Muscle layer of duodenum (tissue), 2 donors: ENCODE measurements around the gene NHSL2.

Experiments used
- H3K27ac ChIP-seq: one replicate; pipeline ENCODE4 v1.7.0; 2013; ENCODE audit warnings: mild to moderate bottlenecking, low read length
- H3K27me3 ChIP-seq: one replicate; pipeline ENCODE4 v1.7.0; 2013; ENCODE audit warnings: low read depth, mild to moderate bottlenecking, control low read depth, low read length
- H3K36me3 ChIP-seq, 2 donors: one replicate each; pipeline ENCODE4 v1.7.0; 2013; ENCODE audit warnings: low read length in 2 of 2, control low read depth in 1 of 2, mild to moderate bottlenecking in 1 of 2; ENCODE audit not compliant: insufficient read depth in 2 of 2, control insufficient read depth in 1 of 2
- H3K4me1 ChIP-seq, 2 donors: one replicate each; pipeline ENCODE4 v1.7.0; 2013; ENCODE audit warnings: low read length in 2 of 2, mild to moderate bottlenecking in 2 of 2, control low read depth in 1 of 2, moderate library complexity in 1 of 2; ENCODE audit not compliant: insufficient read depth in 2 of 2, control insufficient read depth in 1 of 2
- H3K4me3 ChIP-seq, 2 donors: one replicate each; pipeline ENCODE4 v1.7.0; 2013; ENCODE audit warnings: low read length in 2 of 2, low read depth in 1 of 2, mild to moderate bottlenecking in 1 of 2
- H3K9me3 ChIP-seq, 2 donors: one replicate each; pipeline ENCODE4 v1.7.0; 2013; ENCODE audit warnings: low read length in 2 of 2, control low read depth in 1 of 2, mild to moderate bottlenecking in 1 of 2; ENCODE audit not compliant: control insufficient read depth in 1 of 2
- donor health status: healthy.

NHSL2 gene

GRCh38 chrX:72114807-72115206, 204.2 kb downstream of the NHSL2 start:
- Histone ChIP-seq H3K9me3 (no peaks in the 10 kb centered on the region), H3K27ac (no peak overlapping the region), H3K27me3 (no peaks in the 10 kb centered on the region), H3K4me1 (peaks cover 0 to 10% of the 10 kb centered on the region in 2 donors), H3K4me3 (no peak overlapping the region), H3K36me3 (no peaks in the 10 kb centered on the region)

DNA sequence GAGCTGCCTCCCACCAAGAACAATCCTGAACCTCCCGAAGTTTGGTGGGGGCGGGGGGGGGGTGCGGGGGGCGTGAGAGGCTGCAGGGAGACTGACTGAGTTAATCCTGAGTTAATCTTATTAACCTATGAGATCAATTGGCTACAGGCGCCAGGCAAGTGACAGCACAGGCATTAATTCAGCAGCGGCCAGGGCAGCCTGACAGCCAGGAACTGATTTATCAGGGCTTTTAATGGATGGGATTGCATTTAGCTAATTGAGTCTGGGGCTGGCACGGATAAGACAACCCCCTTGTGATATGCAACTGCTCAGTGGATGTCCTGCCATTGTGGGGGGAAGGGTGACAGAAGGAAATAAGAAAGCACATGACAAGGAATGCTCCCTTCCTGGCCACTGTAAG, 204.7 kb downstream of the NHSL2 start:
- no peak overlapping the region for H3K4me3 ChIP-seq
- peaks cover 0 to 10% of the 10 kb centered on the region in 2 donors for H3K4me1 ChIP-seq
- H3K36me3 ChIP-seq, result no peaks in the 10 kb centered on the region
- H3K9me3 ChIP-seq, result no peaks in the 10 kb centered on the region
- no peak overlapping the region for H3K27ac ChIP-seq
- H3K27me3 ChIP-seq, result no peaks in the 10 kb centered on the region

DNA sequence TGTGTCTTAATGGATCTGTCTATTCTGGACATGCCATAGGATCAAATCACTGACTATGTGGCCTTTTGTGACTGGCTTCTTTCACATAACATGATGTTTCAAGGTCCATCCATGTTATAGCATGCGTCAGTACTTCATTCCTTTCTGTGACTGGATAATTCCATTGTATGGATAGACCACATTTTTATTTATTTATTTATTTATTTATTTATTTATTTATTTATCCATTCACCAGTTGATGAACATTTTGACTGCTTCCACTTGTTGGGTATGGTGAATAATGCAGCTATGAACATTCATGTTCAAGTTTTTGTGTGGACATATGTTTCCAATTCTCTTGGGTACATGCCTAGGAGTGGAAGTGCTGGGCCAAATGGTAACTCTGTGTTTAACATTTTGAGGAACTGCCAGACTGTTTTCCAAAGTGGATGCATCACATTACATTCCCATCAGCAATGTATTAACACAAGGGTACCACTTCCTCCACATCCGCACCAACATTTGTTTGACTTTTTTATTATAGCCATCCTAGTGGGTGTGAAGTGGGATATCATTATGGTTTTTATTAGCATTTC, 207.1 kb downstream of the NHSL2 start:
- Histone ChIP-seq H3K9me3 (no peaks in the 10 kb centered on the region), H3K36me3 (no peaks in the 10 kb centered on the region), H3K27me3 (no peaks in the 10 kb centered on the region), H3K27ac (no peak overlapping the region), H3K4me3 (no peak overlapping the region), H3K4me1 (peaks cover 0 to 20% of the 10 kb centered on the region in 2 donors)

DNA sequence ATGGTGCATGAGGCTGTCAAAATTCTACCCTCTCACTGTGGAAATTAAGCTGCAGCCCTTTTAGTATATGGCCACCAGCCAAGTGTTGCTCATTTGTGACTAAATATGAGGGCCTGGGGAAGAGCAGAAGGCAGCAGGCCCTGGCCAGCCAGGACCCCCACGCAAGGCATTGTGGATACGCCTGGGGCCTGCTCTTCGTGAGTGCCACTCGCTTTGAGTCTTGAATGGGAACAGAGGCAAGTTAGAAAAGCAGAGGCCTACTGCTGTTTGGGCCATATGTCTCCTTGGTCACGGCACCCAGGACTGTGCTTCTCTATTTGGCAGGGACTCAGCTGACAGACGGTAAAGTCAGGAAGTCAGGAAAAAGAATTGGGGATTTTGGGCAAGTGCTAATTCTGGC, 210.2 kb downstream of the NHSL2 start:
- no peaks in the 10 kb centered on the region for H3K36me3 ChIP-seq
- H3K4me3 ChIP-seq, result no peak overlapping the region
- peak overlapping the region; percentile 75 for H3K27ac ChIP-seq
- no peaks in the 10 kb centered on the region for H3K27me3 ChIP-seq
- peaks cover under 1 to 41% of the 10 kb centered on the region in 2 donors for H3K4me1 ChIP-seq
- H3K9me3 ChIP-seq, result no peaks in the 10 kb centered on the region

DNA sequence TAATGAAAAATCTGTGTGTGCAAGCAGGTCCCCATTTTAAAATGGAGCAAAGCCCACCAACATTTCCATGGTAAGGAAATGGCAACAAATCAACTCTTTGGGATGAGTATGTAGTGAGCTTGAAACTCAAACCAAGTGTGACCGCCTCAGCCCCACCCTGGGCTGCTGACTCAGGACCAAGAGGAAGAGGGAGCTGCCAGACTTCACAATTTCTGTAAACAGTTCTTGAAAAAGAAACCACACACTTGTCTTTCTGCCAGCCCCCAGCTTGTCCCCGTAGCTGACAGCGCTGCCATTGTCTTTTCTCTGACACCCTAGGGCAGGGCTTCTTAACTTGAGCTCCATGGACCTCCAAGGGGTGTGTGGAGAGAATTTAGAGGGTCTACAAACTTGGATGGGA, 210.7 kb downstream of the NHSL2 start:
- no peak overlapping the region for H3K4me3 ChIP-seq
- H3K4me1 ChIP-seq, result peaks cover 6 to 47% of the 10 kb centered on the region in 2 donors
- no peaks in the 10 kb centered on the region for H3K9me3 ChIP-seq
- no peaks in the 10 kb centered on the region for H3K36me3 ChIP-seq
- peak overlapping the region; percentile 75 for H3K27ac ChIP-seq
- no peaks in the 10 kb centered on the region for H3K27me3 ChIP-seq

DNA sequence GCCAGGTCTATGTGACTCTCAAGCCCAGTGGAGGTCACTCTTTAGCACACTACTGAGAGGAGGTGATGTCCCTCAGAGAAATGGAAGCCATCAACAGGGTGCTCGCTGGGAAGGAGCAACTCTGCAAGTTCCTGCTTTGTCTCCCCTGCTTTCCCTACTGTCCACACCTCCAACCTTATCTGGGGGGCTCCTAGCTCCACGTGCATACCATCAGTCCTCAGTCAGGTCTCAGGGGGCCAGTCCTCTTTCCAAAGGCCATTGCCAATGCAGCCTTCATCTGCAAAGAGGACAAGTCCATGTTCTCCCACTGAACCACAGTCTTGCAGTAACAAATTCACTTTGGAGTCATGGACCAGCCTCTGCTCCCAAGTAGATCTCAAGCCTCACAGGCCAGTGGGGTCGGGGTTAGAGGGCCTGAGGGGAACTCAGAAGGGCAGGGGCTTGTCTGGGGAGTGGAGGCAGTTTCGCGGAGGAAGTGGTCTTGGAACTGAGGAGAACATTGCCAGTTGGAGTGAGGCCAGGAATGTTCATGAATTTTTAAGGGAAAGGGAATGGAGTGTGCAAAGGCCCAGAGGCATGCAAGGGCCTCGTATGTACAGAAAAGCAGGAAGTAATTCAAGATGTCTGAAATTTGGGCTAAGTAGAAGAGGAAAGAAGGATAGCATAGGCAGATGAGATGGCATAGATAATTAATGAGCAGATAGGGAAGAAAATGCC, 212.1 kb downstream of the NHSL2 start:
- Histone ChIP-seq H3K27me3 (no peaks in the 10 kb centered on the region), H3K9me3 (no peaks in the 10 kb centered on the region), H3K36me3 (no peaks in the 10 kb centered on the region), H3K4me3 (no peak overlapping the region), H3K4me1 (peaks cover 10 to 56% of the 10 kb centered on the region in 2 donors), H3K27ac (no peak overlapping the region)

- Histone ChIP-seq H3K4me3 (no peak overlapping the region), H3K27ac (no peak overlapping the region), H3K4me1 (peaks cover 10 to 63% of the 10 kb centered on the region in 2 donors), H3K36me3 (no peaks in the 10 kb centered on the region), H3K27me3 (no peaks in the 10 kb centered on the region), H3K9me3 (no peaks in the 10 kb centered on the region)
Measured at GRCh38 chrX:72123471-72124185, 213.0 kb downstream of the NHSL2 start.

DNA sequence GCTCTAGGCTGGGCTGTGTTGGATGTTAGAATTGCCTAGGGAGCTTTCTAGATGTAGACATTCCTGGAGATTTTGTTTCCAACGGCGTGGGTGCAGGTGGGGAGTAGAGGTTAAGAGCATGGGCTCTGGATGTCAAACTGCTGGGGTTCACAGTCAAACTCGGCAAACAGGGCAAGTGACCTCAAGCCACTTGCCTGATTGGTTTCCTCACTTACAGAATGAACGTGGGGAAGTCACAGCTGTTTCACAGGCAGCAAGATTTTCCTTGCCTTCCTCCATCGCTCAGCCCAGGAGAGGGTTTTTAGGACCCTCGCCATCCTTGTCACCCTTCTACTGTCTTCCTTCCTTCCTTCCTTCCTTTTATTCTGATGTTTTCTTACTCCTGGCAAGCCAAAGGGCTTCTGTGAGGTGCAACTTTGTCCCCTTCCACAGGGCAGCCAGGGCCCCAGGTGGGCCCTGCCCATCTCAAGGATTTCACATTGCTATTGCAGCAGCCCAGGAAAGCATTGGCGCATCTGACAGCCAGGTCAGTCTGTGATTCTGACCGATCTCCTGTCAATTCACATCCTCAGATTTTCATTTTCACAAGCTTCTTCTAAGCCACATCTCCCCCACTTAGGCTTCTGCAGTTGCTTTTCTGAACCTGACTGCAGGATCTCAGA, 214.0 kb downstream of the NHSL2 start:
- H3K27me3 ChIP-seq, result no peaks in the 10 kb centered on the region
- no peak overlapping the region for H3K27ac ChIP-seq

GRCh38 chrX:72125331-72126047, 214.8 kb downstream of the NHSL2 start:
- peak overlapping the region; percentile 56 for H3K27ac ChIP-seq
- no peaks in the 10 kb centered on the region for H3K27me3 ChIP-seq
- H3K4me1 ChIP-seq, result peaks cover 10 to 74% of the 10 kb centered on the region in 2 donors
- H3K4me3 ChIP-seq, result no peak overlapping the region
- H3K9me3 ChIP-seq, result no peaks in the 10 kb centered on the region
- H3K36me3 ChIP-seq, result no peaks in the 10 kb centered on the region

More for the DNA sequence above, 214.0 kb downstream of the NHSL2 start:
- Histone ChIP-seq H3K4me3 (no peak overlapping the region), H3K4me1 (peaks cover 10 to 69% of the 10 kb centered on the region in 2 donors), H3K36me3 (no peaks in the 10 kb centered on the region), H3K9me3 (no peaks in the 10 kb centered on the region)

- H3K9me3 ChIP-seq, result no peaks in the 10 kb centered on the region
- peak overlapping the region in 1 of 2 donors; percentile 8 for H3K4me3 ChIP-seq
- no peaks in the 10 kb centered on the region for H3K36me3 ChIP-seq
- peaks cover 10 to 73% of the 10 kb centered on the region in 2 donors for H3K4me1 ChIP-seq
- peak overlapping the region; percentile 56 for H3K27ac ChIP-seq
- no peaks in the 10 kb centered on the region for H3K27me3 ChIP-seq
Measured at GRCh38 chrX:72126048-72126415, 215.4 kb downstream of the NHSL2 start.
